Neural cell (in vitro differentiated cells): ENCODE results near the gene MRTFB. TPM values are rescaled to one million over a fixed set of nuclear protein-coding genes. Genes with fewer than 3 reads are reported as not detected.

Source experiments
- H2AFZ ChIP-seq: fragments of 200-600, 300-800 bp; sonication (generic), shearing (Covaris generic); 2 replicates; pipeline ENCODE4 v1.6.0; 2014; ENCODE audit warnings: low read depth, mild to moderate bottlenecking, antibody characterized with exemption, low read length, moderate library complexity
- H3F3A ChIP-seq: fragments of 200-600 bp; shearing (Covaris generic); 2 replicates; pipeline ENCODE4 v1.6.1; 2016; ENCODE audit warnings: mild to moderate bottlenecking, moderate library complexity, mixed read lengths, antibody characterized with exemption, low read length; ENCODE audit not compliant: insufficient read depth, poor library complexity, severe bottlenecking
- H3K27ac ChIP-seq: fragments of 200-600, 300-800 bp; sonication (generic), shearing (Covaris generic); 2 replicates; pipeline ENCODE4 v1.5.1; 2014; ENCODE audit warnings: mild to moderate bottlenecking, low read length, moderate library complexity
- H3K27me3 ChIP-seq: fragments of 300-800, 200-600 bp; sonication (generic), shearing (Covaris generic); 2 replicates; pipeline ENCODE4 v1.6.0; 2014; ENCODE audit warnings: mild to moderate bottlenecking, low read depth, low read length, moderate library complexity; ENCODE audit not compliant: insufficient read depth
- H3K36me3 ChIP-seq: fragments of 300-800, 200-600 bp; sonication (generic), shearing (Covaris generic); 2 replicates; pipeline ENCODE4 v1.5.1; 2014; ENCODE audit warnings: mild to moderate bottlenecking, antibody characterized with exemption, low read length, moderate library complexity; ENCODE audit not compliant: insufficient read depth
- H3K4me2 ChIP-seq: fragments of 300-800, 200-600 bp; sonication (generic), shearing (Covaris generic); 2 replicates; pipeline ENCODE4 v1.6.0; 2014; ENCODE audit warnings: mild to moderate bottlenecking, low read length
- H3K4me3 ChIP-seq: fragments of 300-800, 200-600 bp; sonication (generic), shearing (Covaris generic); 2 replicates; pipeline ENCODE4 v1.5.1; 2014; ENCODE audit warnings: mild to moderate bottlenecking, low read length, moderate library complexity
- H3K79me2 ChIP-seq: fragments of 200-600 bp; shearing (Covaris generic); replicated peaks from 2 replicates; pipeline ENCODE4 v1.6.0; 2014; ENCODE audit warnings: mild to moderate bottlenecking, low read length, moderate library complexity; ENCODE audit not compliant: insufficient read depth
- H3K9ac ChIP-seq: fragments of 300-800, 200-600 bp; sonication (generic), shearing (Covaris generic); 2 replicates; pipeline ENCODE4 v1.6.1; 2016; ENCODE audit warnings: mild to moderate bottlenecking, low read length, mixed read lengths
- H3K9me2 ChIP-seq: fragments of 200-600 bp; shearing (Covaris generic); 2 replicates; pipeline ENCODE4 v1.6.1; 2016; ENCODE audit warnings: mild to moderate bottlenecking, low read length, mixed read lengths; ENCODE audit not compliant: insufficient read depth
- H3K9me3 ChIP-seq: fragments of 200-600, 300-800 bp; sonication (generic), shearing (Covaris generic); 2 replicates; pipeline ENCODE4 v1.6.1; 2016; ENCODE audit warnings: mild to moderate bottlenecking, mixed run types, low read length, moderate library complexity, mixed read lengths
- H4K20me1 ChIP-seq: fragments of 200-600 bp; shearing (Covaris generic); 2 replicates; pipeline ENCODE4 v1.6.1; 2016; ENCODE audit warnings: mild to moderate bottlenecking, mixed run types; ENCODE audit not compliant: insufficient read depth
- CTCF ChIP-seq: fragments of 450-650 bp; IDR thresholded peaks from 2 replicates; pipeline ENCODE4 v1.5.1; 2014; ENCODE audit warnings: antibody characterized with exemption, mild to moderate bottlenecking, moderate library complexity; ENCODE audit not compliant: poor library complexity, severe bottlenecking
- EP300 ChIP-seq: fragments of 450-650 bp; conservative IDR thresholded peaks from 2 replicates; pipeline ENCODE4 v1.6.1; 2014; ENCODE audit warnings: antibody characterized with exemption, mild to moderate bottlenecking, moderate library complexity; ENCODE audit not compliant: poor library complexity, severe bottlenecking
- EZH2 ChIP-seq: fragments of 200-600, 300-800 bp; shearing (Covaris generic), sonication (generic); IDR thresholded peaks from 2 replicates; pipeline ENCODE4 v1.6.1; 2014; ENCODE audit warnings: antibody characterized with exemption, low read length, borderline replicate concordance, mild to moderate bottlenecking; ENCODE audit not compliant: insufficient read depth, poor library complexity, severe bottlenecking
- MXI1 ChIP-seq: fragments of 450-650 bp; conservative IDR thresholded peaks from 2 replicates; pipeline ENCODE4 v1.6.1; 2014; ENCODE audit warnings: antibody characterized with exemption, mild to moderate bottlenecking; ENCODE audit not compliant: poor library complexity, severe bottlenecking
- POLR2AphosphoS5 ChIP-seq: IDR thresholded peaks from 2 replicates; pipeline ENCODE4 v1.6.1; 2012
- RAD21 ChIP-seq: fragments of 450-650 bp; conservative IDR thresholded peaks from 2 replicates; pipeline ENCODE4 v1.6.1; 2014; ENCODE audit warnings: antibody characterized with exemption, mild to moderate bottlenecking, moderate library complexity
- REST ChIP-seq: IDR thresholded peaks from 2 replicates; pipeline ENCODE4 v1.6.1; 2012; ENCODE audit warnings: borderline replicate concordance
- SMC3 ChIP-seq: fragments of 450-650 bp; conservative IDR thresholded peaks from 2 replicates; pipeline ENCODE4 v1.6.1; 2014; ENCODE audit warnings: antibody characterized with exemption, mild to moderate bottlenecking, moderate library complexity; ENCODE audit not compliant: poor library complexity
- TAF1 ChIP-seq: IDR thresholded peaks from 2 replicates; pipeline ENCODE4 v1.6.1; 2012; ENCODE audit warnings: low read depth
- polyA plus RNA-seq: library from polyadenylated mRNA; depleted of rRNA; stranded (reverse); fragments of >200 nt; gene quantifications from 2 replicates; pipeline ENCODE4 v1.2.3, GENCODE V29; 2014

MRTFB gene
- polyA plus RNA-seq, 1 donor from 2014 or later, result 18.6 TPM

GRCh38 chr16:14307527-14308367, 236.6 kb downstream of the MRTFB start:
- Histone ChIP-seq H3K9me3 (no peaks in the 10 kb centered on the region), H3K27me3 (peaks cover 36% of the 10 kb centered on the region), H3K4me2 (no peak overlapping the region), H3K27ac (no peak overlapping the region), H3K9ac (no peak overlapping the region), H3K9me2 (no peaks in the 10 kb centered on the region), H3K4me3 (no peak overlapping the region), H3F3A (no peaks in the 10 kb centered on the region), H2AFZ (no peak overlapping the region), H4K20me1 (no peaks in the 10 kb centered on the region), H3K36me3 (no peaks in the 10 kb centered on the region), H3K79me2 (no peaks in the 10 kb centered on the region)
- no peak for TF ChIP-seq CTCF
- no peak for TF ChIP-seq SMC3
- no peak for TF ChIP-seq RAD21
- no peak for TF ChIP-seq TAF1
- no peak for TF ChIP-seq EZH2
- TF ChIP-seq EP300, result no peak
- no peak for TF ChIP-seq REST
- no peak for TF ChIP-seq POLR2AphosphoS5
- TF ChIP-seq MXI1, result no peak

GRCh38 chr16:14308368-14308723, 237.2 kb downstream of the MRTFB start:
- Histone ChIP-seq H3K9me3 (no peaks in the 10 kb centered on the region), H4K20me1 (no peaks in the 10 kb centered on the region), H3K79me2 (no peaks in the 10 kb centered on the region), H3K27me3 (peaks cover 30% of the 10 kb centered on the region), H3F3A (no peaks in the 10 kb centered on the region), H3K36me3 (no peaks in the 10 kb centered on the region), H3K9ac (no peak overlapping the region), H3K4me2 (no peak overlapping the region), H2AFZ (no peak overlapping the region), H3K9me2 (no peaks in the 10 kb centered on the region), H3K4me3 (no peak overlapping the region), H3K27ac (no peak overlapping the region)
- TF ChIP-seq RAD21 (no peak), CTCF (no peak), SMC3 (no peak)
